A673 (cell line): ENCODE measurements around the gene RIPOR2. TPM values are rescaled to one million over a fixed set of nuclear protein-coding genes. Genes with fewer than 3 reads are reported as not detected.

Source experiments
- BruUV-seq: library from RNA; stranded (reverse); fragments of 400-500 nt; replicated peaks from 2 replicates; lab custom pipeline; 2021; lab: Mats Ljungman, UMichigan
- CTCF ChIA-PET: fragments of 300-600 bp; sonication (Branson Sonifier 250); formaldehyde crosslinking; loops from one replicate; lab custom pipeline; 2022; ENCODE audit warnings: antibody characterized with exemption; lab: Charles Lee
- POLR2A ChIA-PET: fragments of 300-600 bp; sonication (Branson Sonifier 250); formaldehyde crosslinking; loops from one replicate; lab custom pipeline; 2022; ENCODE audit warnings: antibody characterized with exemption; ENCODE audit not compliant: low non-redundant PET; lab: Charles Lee
- DNase-seq: peaks from one replicate; pipeline ENCODE4 v3.0.0-alpha.2; 2015; ENCODE audit warnings: low spot score
- H3K27ac ChIP-seq: fragments of 200-600 bp; sonication (generic); 2 replicates; pipeline ENCODE4 v1.5.1; 2016; ENCODE audit warnings: mixed run types, low read depth, mild to moderate bottlenecking, mixed read lengths, antibody characterized with exemption, low read length; ENCODE audit not compliant: poor library complexity, severe bottlenecking
- H3K27me3 ChIP-seq: fragments of 200-600 bp; sonication (generic); replicated peaks from 2 replicates; pipeline ENCODE4 v1.6.1; 2017; ENCODE audit warnings: mixed run types, low read depth, mild to moderate bottlenecking, mixed read lengths, antibody characterized with exemption, low read length; ENCODE audit not compliant: insufficient read depth, poor library complexity
- H3K36me3 ChIP-seq: fragments of 200-600 bp; sonication (generic); 2 replicates; pipeline ENCODE4 v1.6.1; 2016; ENCODE audit warnings: mixed run types, mild to moderate bottlenecking, mixed read lengths, antibody characterized with exemption, low read length; ENCODE audit not compliant: insufficient read depth, poor library complexity, severe bottlenecking
- H3K4me1 ChIP-seq: fragments of 200-600 bp; sonication (generic); 2 replicates; pipeline ENCODE4 v1.6.1; 2017; ENCODE audit warnings: mixed run types, mild to moderate bottlenecking, mixed read lengths, antibody characterized with exemption, low read length; ENCODE audit not compliant: insufficient read depth, poor library complexity, severe bottlenecking
- H3K4me3 ChIP-seq: fragments of 200-600 bp; sonication (generic); 2 replicates; pipeline ENCODE4 v1.5.1; 2016; ENCODE audit warnings: low read depth, mixed run types, mild to moderate bottlenecking, mixed read lengths, low read length; ENCODE audit not compliant: poor library complexity, severe bottlenecking
- H3K9me3 ChIP-seq: fragments of 200-600 bp; sonication (generic); 2 replicates; pipeline ENCODE4 v1.6.1; 2016; ENCODE audit warnings: mixed run types, low read depth, mild to moderate bottlenecking, mixed read lengths, antibody characterized with exemption, low read length; ENCODE audit not compliant: poor library complexity, severe bottlenecking
- CTCF ChIP-seq: fragments of 300-800, 200-600 bp; sonication (generic); conservative IDR thresholded peaks from 2 replicates; pipeline ENCODE4 v1.5.1; 2017; ENCODE audit warnings: low read depth, mild to moderate bottlenecking, antibody characterized with exemption, low read length, moderate library complexity, mixed read lengths
- EZH2 ChIP-seq: fragments of 200-600 bp; sonication (generic); IDR thresholded peaks from 2 replicates; pipeline ENCODE4 v1.6.1; 2017; ENCODE audit warnings: borderline replicate concordance, low read depth, mild to moderate bottlenecking, mixed read lengths, antibody characterized with exemption, low read length; ENCODE audit not compliant: poor library complexity, severe bottlenecking
- intact Hi-C: fragments of 100-400 bp; cut with micrococcal nuclease; formaldehyde crosslinking; loops from one replicate; pipeline ENCODE4 v1.10.0; 2022; ENCODE audit not compliant: unreplicated experiment
- total RNA-seq: library from RNA; stranded (reverse); gene quantifications from 2 replicates; pipeline ENCODE4 v1.2.3, GENCODE V29; 2021

RIPOR2 gene
- total RNA-seq, 1 experiment from 2014 or later, result 0.17 TPM

DNA sequence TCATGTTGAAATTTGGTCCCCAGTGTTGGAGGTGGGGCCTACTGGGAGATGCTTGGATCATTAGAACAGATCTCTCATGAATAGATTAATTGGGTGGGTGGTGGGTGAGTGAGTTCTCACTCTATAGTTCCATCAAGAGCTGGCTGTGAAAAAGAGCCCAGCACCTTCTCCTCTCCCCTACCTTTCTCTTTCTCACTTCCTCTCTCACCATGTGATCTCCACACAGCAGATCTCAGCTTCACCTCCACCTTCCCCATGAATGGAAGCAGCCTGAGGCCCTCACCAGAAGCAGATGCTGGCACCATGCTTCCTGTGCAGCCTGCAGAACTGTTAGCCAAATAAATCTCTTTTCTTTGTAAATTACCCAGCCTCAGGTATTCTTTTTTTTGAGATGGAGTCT is 173.9 kb downstream of the RIPOR2 start:
- POLR2A ChIA-PET, result no interaction called here
- TF ChIP-seq EZH2 (no peak), CTCF (no peak)
- Histone ChIP-seq H3K4me1 (no peaks in the 10 kb centered on the region), H3K36me3 (no peaks in the 10 kb centered on the region), H3K4me3 (no peak overlapping the region), H3K27me3 (no peaks in the 10 kb centered on the region), H3K9me3 (no peaks in the 10 kb centered on the region), H3K27ac (no peak overlapping the region)
- CTCF ChIA-PET, result no interaction called here
- no TSS peak for BruUV-seq
- intact Hi-C loops, result no loop called here
- DNase-seq, result no peak

GRCh38 chr6:24761193-24761835 is 174.4 kb downstream of the RIPOR2 start:
- intact Hi-C loops, result no loop called here

DNA sequence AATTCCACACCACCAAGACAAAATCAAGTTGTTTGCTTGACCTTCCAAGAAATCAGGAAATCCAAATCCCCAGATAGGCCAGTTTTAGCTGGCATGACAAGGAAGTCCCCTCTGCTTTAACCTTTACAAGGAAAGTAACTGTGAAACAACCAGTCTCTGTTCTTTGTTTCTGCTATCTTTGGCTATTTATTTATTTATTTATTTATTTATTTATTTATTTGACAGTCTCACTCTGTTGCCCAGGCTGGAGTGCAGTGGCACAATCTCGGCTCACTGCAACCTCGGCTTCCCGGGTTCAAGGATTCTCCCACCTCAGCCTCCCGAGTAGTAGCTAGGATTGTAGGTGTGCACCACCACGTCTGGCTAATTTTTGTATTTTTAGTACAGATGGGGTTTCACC is 175.6 kb downstream of the RIPOR2 start:
- no peak overlapping the region for H3K27ac ChIP-seq
- ChIA-PET POLR2A (no interaction called here), CTCF (no interaction called here)
- no peaks in the 10 kb centered on the region for H3K9me3 ChIP-seq
- no peak overlapping the region for H3K4me3 ChIP-seq
- no peaks in the 10 kb centered on the region for H3K4me1 ChIP-seq
- intact Hi-C loops, result no loop called here
- H3K36me3 ChIP-seq, result no peaks in the 10 kb centered on the region
- no peaks in the 10 kb centered on the region for H3K27me3 ChIP-seq
- BruUV-seq, result no TSS peak
- TF ChIP-seq CTCF, result no peak
- no peak for TF ChIP-seq EZH2
- no peak for DNase-seq

More at GRCh38 chr6:24761193-24761835, 174.4 kb downstream of the RIPOR2 start:
- no TSS peak for BruUV-seq
- DNase-seq, result peak; percentile 51
- no peak overlapping the region for H3K4me3 ChIP-seq
- H3K4me1 ChIP-seq, result no peaks in the 10 kb centered on the region
- H3K36me3 ChIP-seq, result no peaks in the 10 kb centered on the region
- H3K9me3 ChIP-seq, result no peaks in the 10 kb centered on the region
- no peak overlapping the region for H3K27ac ChIP-seq
- TF ChIP-seq EZH2, result no peak
- TF ChIP-seq CTCF, result no peak
- CTCF ChIA-PET, result no interaction called here
- POLR2A ChIA-PET, result no interaction called here
- no peaks in the 10 kb centered on the region for H3K27me3 ChIP-seq
